ENCODE results near the gene TMEM44.
"Not testable (repeated sequence)": the region's sequence is repeated elsewhere in the genome, so short reads cannot be mapped to it uniquely, and the experiment has no call there.

The TMEM44 gene

GRCh38 chr3:194632226-194632808 lies 902 bp downstream of the TMEM44 start:
- Histone ChIP-seq H3K4me3 (replicated peaks; ENCODE audit: low read depth, low read length) (peak overlapping the region; percentile 68), H3K36me3 (ENCODE audit: control insufficient read depth, insufficient read depth, low read length) (no peaks in the 10 kb centered on the region; the same call in none of the 2 replicates), H3K27me3 (replicated peaks; ENCODE audit: control insufficient read depth, insufficient read depth, low read length) (no peaks in the 10 kb centered on the region)
- TF ChIP-seq CTCF (IDR thresholded peaks at IDR 0.05; ENCODE audit: insufficient read depth, low read length, poor library complexity, severe bottlenecking) = no peak
- DNase-seq (ENCODE audit: extremely low read depth, insufficient read length) = no peak

GRCh38 chr3:194631696-194632095 lies 1.5 kb downstream of the TMEM44 start:
- no peak for DNase-seq (ENCODE audit: extremely low read depth, insufficient read length)
- H3K4me3 ChIP-seq (replicated peaks; ENCODE audit: low read depth, low read length) = no peak overlapping the region

GRCh38 chr3:194630681-194631080 lies 2.5 kb downstream of the TMEM44 start:
- H3K4me3 ChIP-seq (replicated peaks; ENCODE audit: low read depth, low read length); H3K36me3 ChIP-seq (ENCODE audit: control insufficient read depth, insufficient read depth, low read length); DNase-seq (ENCODE audit: extremely low read depth, insufficient read length); H3K27me3 ChIP-seq (replicated peaks; ENCODE audit: control insufficient read depth, insufficient read depth, low read length): not testable (repeated sequence)

More at GRCh38 chr3:194631696-194632095, 1.5 kb downstream of the TMEM44 start:
- no peaks in the 10 kb centered on the region; the same call in none of the 2 replicates for H3K36me3 ChIP-seq (ENCODE audit: control insufficient read depth, insufficient read depth, low read length)
- H3K27me3 ChIP-seq (replicated peaks; ENCODE audit: control insufficient read depth, insufficient read depth, low read length) = no peaks in the 10 kb centered on the region
- no peak for TF ChIP-seq CTCF (IDR thresholded peaks at IDR 0.05; ENCODE audit: insufficient read depth, low read length, poor library complexity, severe bottlenecking)

DNA sequence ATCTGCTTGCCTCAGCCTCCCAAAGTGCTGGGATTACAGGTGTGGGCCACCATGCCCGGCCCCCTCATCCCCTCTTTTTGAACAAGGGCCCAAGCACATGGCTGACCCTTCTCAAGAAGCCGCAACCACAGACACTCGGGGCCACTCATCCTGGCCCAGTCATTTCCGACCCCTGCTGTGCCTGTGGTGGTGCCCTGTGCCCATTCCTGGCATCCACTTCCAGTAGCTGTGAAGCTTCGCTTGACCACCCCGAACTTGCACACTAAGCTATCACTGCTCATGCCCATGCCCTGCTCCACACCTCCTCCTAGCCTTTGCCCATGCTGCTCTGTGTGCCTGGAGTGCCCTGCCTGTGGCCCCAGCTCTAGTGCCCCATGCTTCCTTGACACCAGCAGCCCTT lies 8.3 kb downstream of the TMEM44 start:
- no peak for TF ChIP-seq CTCF (IDR thresholded peaks at IDR 0.05; ENCODE audit: insufficient read depth, low read length, poor library complexity, severe bottlenecking)
- Histone ChIP-seq H3K36me3 (ENCODE audit: control insufficient read depth, insufficient read depth, low read length) (peaks cover 2% of the 10 kb centered on the region), H3K27me3 (replicated peaks; ENCODE audit: control insufficient read depth, insufficient read depth, low read length) (no peaks in the 10 kb centered on the region), H3K4me3 (replicated peaks; ENCODE audit: low read depth, low read length) (no peak overlapping the region)
- DNase-seq (ENCODE audit: extremely low read depth, insufficient read length) = no peak

DNA sequence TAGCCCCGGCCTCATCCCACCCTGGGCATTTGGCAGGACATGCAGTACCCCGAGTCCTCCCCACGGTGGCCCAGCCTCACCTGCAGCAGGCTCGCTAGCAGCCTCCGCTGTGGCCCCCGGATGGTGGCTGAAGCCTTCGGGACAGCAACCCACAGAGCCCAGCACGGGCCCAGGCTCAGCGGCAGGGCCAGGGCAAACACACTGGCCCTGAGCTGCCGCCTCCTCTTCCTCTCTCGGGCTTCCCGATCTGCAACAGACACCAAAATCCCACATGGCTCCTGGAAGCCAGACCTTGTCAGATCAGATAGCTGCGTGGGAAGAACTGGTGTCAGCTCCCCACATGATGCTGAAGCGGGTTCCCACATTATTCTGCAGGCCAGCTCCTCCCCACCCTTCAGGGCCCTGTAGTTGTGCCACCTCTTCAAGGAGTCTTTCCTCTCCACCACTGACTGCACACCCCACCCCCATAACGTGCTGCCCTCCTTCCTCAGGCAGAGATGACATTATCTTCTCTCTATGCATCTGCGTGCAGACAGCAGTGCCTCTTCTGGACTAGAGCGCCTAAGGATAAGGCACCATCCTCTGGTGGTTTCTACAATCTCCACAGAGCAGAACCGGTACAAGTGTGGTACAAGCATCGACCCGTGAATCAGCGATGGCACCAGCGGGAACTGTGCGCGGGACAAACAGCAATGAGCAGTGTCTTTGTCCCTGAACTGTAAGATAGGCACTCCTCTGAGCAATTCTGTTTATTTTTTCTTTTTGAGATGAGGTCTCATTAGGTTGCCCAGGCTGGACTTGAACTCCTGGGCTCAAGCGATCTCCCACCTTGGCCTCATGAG lies 9.5 kb downstream of the TMEM44 start:
- H3K27me3 ChIP-seq (replicated peaks; ENCODE audit: control insufficient read depth, insufficient read depth, low read length) = no peaks in the 10 kb centered on the region
- no peak overlapping the region for H3K4me3 ChIP-seq (replicated peaks; ENCODE audit: low read depth, low read length)
- peaks cover 2% of the 10 kb centered on the region for H3K36me3 ChIP-seq (ENCODE audit: control insufficient read depth, insufficient read depth, low read length)
- no peak for TF ChIP-seq CTCF (IDR thresholded peaks at IDR 0.05; ENCODE audit: insufficient read depth, low read length, poor library complexity, severe bottlenecking)
- DNase-seq (ENCODE audit: extremely low read depth, insufficient read length) = no peak

- Histone ChIP-seq H3K4me3 (replicated peaks; ENCODE audit: low read depth, low read length) (no peak overlapping the region), H3K36me3 (ENCODE audit: control insufficient read depth, insufficient read depth, low read length) (peaks cover 2% of the 10 kb centered on the region), H3K27me3 (replicated peaks; ENCODE audit: control insufficient read depth, insufficient read depth, low read length) (no peaks in the 10 kb centered on the region)
- DNase-seq (ENCODE audit: extremely low read depth, insufficient read length) = no peak
- no peak for TF ChIP-seq CTCF (IDR thresholded peaks at IDR 0.05; ENCODE audit: insufficient read depth, low read length, poor library complexity, severe bottlenecking)
Observed at GRCh38 chr3:194622621-194623340, 10.4 kb downstream of the TMEM44 start.
